OCI-LY7 (cell line): ENCODE data around the gene RBP7.

Experiments used
- CTCF ChIP-seq: fragments of 200-600 bp; sonication (generic); conservative IDR thresholded peaks from 2 replicates; pipeline ENCODE4 v1.5.1; 2014; ENCODE audit warnings: mild to moderate bottlenecking, antibody characterized with exemption, low read length, moderate library complexity, mixed read lengths
- EZH2phosphoT487 ChIP-seq: fragments of 200-600 bp; sonication (generic); IDR thresholded peaks from 2 replicates; pipeline ENCODE4 v1.6.1; 2018; ENCODE audit warnings: low read depth, borderline replicate concordance, mild to moderate bottlenecking, mixed run types, antibody characterized with exemption, low read length, moderate library complexity, mixed read lengths

- TF ChIP-seq CTCF (no peak), EZH2phosphoT487 (no peak)
These were observed 59.6 kb downstream of the RBP7 start for GRCh38 chr1:10056599-10056987.
